OCI-LY1 (cell line): ENCODE data around the gene MYH13.

Experiments used
- H2AFZ ChIP-seq: fragments of 200-600 bp; sonication (generic), shearing (Covaris generic); 2 replicates; pipeline ENCODE4 v1.6.0; 2014; ENCODE audit warnings: antibody characterized with exemption, mild to moderate bottlenecking, low read length
- H3F3A ChIP-seq: fragments of 200-600 bp; sonication (generic), shearing (Covaris generic); 2 replicates; pipeline ENCODE4 v1.6.0; 2014; ENCODE audit warnings: mild to moderate bottlenecking, antibody characterized with exemption, low read length, moderate library complexity; ENCODE audit not compliant: insufficient read depth
- H3K27ac ChIP-seq: fragments of 200-600 bp; sonication (generic); 2 replicates; pipeline ENCODE4 v1.5.1; 2014; ENCODE audit warnings: low read length, mixed run types, mild to moderate bottlenecking, low read depth; ENCODE audit not compliant: poor library complexity, severe bottlenecking
- H3K27me3 ChIP-seq: fragments of 200-600 bp; sonication (generic); 2 replicates; pipeline ENCODE4 v1.6.0; 2014; ENCODE audit warnings: antibody characterized with exemption, mild to moderate bottlenecking, low read length, moderate library complexity; ENCODE audit not compliant: insufficient read depth
- H3K36me3 ChIP-seq: fragments of 200-600 bp; sonication (generic); 2 replicates; pipeline ENCODE4 v1.6.1; 2014; ENCODE audit warnings: mild to moderate bottlenecking, antibody characterized with exemption, low read length, moderate library complexity, mixed read lengths; ENCODE audit not compliant: insufficient read depth
- H3K4me1 ChIP-seq: fragments of 200-600 bp; sonication (generic); 2 replicates; pipeline ENCODE4 v1.5.1; 2014; ENCODE audit warnings: mild to moderate bottlenecking, low read length, moderate library complexity; ENCODE audit not compliant: insufficient read depth, severe bottlenecking
- H3K4me2 ChIP-seq: fragments of 200-600 bp; sonication (generic), shearing (Covaris generic); 2 replicates; pipeline ENCODE4 v1.6.1; 2014; ENCODE audit warnings: low read length
- H3K4me3 ChIP-seq: fragments of 200-600 bp; sonication (generic); 2 replicates; pipeline ENCODE4 v1.5.1; 2014; ENCODE audit warnings: low read length, low read depth, mild to moderate bottlenecking, mixed read lengths; ENCODE audit not compliant: poor library complexity, severe bottlenecking
- H3K79me2 ChIP-seq: fragments of 200-600 bp; shearing (Covaris generic); 2 replicates; pipeline ENCODE4 v1.6.1; 2016; ENCODE audit warnings: mixed run types, low read length, mixed read lengths; ENCODE audit not compliant: insufficient read depth
- H3K9ac ChIP-seq: fragments of 200-600 bp; sonication (generic), shearing (Covaris generic); 2 replicates; pipeline ENCODE4 v1.6.1; 2014; ENCODE audit warnings: mild to moderate bottlenecking, low read length, mixed read lengths
- H3K9me2 ChIP-seq: fragments of 200-600 bp; sonication (generic), shearing (Covaris generic); 2 replicates; pipeline ENCODE4 v1.6.1; 2014; ENCODE audit warnings: low read depth, mild to moderate bottlenecking, low read length, mixed read lengths
- H3K9me3 ChIP-seq: fragments of 200-600 bp; shearing (Covaris generic); 2 replicates; pipeline ENCODE4 v1.6.1; 2014; ENCODE audit warnings: low read length, mixed read lengths
- H4K20me1 ChIP-seq: fragments of 200-600 bp; sonication (generic), shearing (Covaris generic); 2 replicates; pipeline ENCODE4 v1.6.0; 2016; ENCODE audit warnings: mild to moderate bottlenecking, low read length; ENCODE audit not compliant: insufficient read depth
- EZH2 ChIP-seq: fragments of 200-600 bp; sonication (generic), shearing (Covaris generic); IDR thresholded peaks from 2 replicates; pipeline ENCODE4 v1.8.0; 2017; ENCODE audit warnings: borderline replicate concordance, mixed run types, mild to moderate bottlenecking, antibody characterized with exemption, low read length, moderate library complexity, mixed read lengths
- TF ChIP-seq, protein P1 (sequence below): fragments of 200-600 bp; sonication (generic), shearing (Covaris generic); IDR thresholded peaks from 2 replicates; pipeline ENCODE4 v1.5.1; 2017; ENCODE audit warnings: mild to moderate bottlenecking, antibody characterized with exemption, low read length, moderate library complexity, mixed read lengths

The MYH13 gene

DNA sequence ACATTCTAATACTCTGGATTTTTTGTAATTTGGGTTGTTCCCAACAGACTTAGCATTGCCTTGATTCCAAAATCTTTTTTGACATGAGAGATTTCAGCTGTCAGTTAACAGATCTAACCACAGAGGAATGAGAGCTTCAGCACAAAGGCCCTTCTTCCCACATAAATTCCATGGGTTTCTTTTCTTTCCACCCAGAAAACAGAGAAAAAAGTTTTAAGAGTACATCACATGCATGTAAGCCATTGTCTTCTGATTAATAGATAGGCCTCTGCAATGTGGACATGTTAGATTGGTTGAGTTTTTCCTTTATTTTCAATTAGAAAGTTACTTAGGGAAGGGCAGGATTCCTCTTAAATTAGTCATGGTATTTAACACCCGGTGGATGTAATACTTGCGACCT is 48.0 kb upstream of the MYH13 start:
- Histone ChIP-seq H3K9ac (no peak overlapping the region), H3K4me3 (no peak overlapping the region), H3K79me2 (no peaks in the 10 kb centered on the region), H3K4me1 (no peaks in the 10 kb centered on the region), H4K20me1 (no peaks in the 10 kb centered on the region), H2AFZ (no peak overlapping the region), H3K27me3 (no peaks in the 10 kb centered on the region), H3K9me2 (no peaks in the 10 kb centered on the region; the same call in 1 of the 2 replicates), H3K36me3 (no peaks in the 10 kb centered on the region), H3F3A (no peaks in the 10 kb centered on the region), H3K27ac (no peak overlapping the region), H3K9me3 (no peaks in the 10 kb centered on the region), H3K4me2 (no peak overlapping the region)
- no peak for TF ChIP-seq EZH2
- TF ChIP-seq, protein P1, sequence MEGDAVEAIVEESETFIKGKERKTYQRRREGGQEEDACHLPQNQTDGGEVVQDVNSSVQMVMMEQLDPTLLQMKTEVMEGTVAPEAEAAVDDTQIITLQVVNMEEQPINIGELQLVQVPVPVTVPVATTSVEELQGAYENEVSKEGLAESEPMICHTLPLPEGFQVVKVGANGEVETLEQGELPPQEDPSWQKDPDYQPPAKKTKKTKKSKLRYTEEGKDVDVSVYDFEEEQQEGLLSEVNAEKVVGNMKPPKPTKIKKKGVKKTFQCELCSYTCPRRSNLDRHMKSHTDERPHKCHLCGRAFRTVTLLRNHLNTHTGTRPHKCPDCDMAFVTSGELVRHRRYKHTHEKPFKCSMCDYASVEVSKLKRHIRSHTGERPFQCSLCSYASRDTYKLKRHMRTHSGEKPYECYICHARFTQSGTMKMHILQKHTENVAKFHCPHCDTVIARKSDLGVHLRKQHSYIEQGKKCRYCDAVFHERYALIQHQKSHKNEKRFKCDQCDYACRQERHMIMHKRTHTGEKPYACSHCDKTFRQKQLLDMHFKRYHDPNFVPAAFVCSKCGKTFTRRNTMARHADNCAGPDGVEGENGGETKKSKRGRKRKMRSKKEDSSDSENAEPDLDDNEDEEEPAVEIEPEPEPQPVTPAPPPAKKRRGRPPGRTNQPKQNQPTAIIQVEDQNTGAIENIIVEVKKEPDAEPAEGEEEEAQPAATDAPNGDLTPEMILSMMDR = no peak

DNA sequence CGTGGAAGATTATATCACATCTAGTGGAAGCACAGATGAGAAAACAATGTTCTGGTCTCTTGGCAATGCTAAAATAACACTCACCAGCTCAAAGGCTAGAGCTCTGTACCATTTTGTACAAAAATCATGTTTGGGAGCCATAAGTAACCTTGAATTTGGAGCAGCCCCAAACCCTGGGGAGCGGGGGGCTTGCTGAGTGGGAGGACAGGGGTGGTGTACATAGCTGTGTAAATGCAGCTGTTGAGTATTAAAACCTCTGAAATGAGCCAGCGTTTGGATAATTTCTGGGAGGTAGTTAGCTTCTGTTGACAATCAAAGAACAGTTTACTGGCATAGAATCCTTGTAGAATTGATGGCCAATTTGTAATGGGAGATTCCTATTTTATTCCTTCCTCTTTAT is 44.6 kb upstream of the MYH13 start:
- H4K20me1 ChIP-seq = no peaks in the 10 kb centered on the region
- no peaks in the 10 kb centered on the region for H3K4me1 ChIP-seq
- H3F3A ChIP-seq = no peaks in the 10 kb centered on the region
- no peak overlapping the region for H3K27ac ChIP-seq
- no peak overlapping the region for H3K4me3 ChIP-seq
- no peak for TF ChIP-seq EZH2
- TF ChIP-seq, protein P1 = no peak
- H3K79me2 ChIP-seq = no peaks in the 10 kb centered on the region
- H3K36me3 ChIP-seq = no peaks in the 10 kb centered on the region
- no peaks in the 10 kb centered on the region for H3K9me3 ChIP-seq
- no peaks in the 10 kb centered on the region for H3K9me2 ChIP-seq
- no peaks in the 10 kb centered on the region for H3K27me3 ChIP-seq
- no peak overlapping the region for H2AFZ ChIP-seq
- H3K9ac ChIP-seq = no peak overlapping the region
- no peak overlapping the region for H3K4me2 ChIP-seq

DNA sequence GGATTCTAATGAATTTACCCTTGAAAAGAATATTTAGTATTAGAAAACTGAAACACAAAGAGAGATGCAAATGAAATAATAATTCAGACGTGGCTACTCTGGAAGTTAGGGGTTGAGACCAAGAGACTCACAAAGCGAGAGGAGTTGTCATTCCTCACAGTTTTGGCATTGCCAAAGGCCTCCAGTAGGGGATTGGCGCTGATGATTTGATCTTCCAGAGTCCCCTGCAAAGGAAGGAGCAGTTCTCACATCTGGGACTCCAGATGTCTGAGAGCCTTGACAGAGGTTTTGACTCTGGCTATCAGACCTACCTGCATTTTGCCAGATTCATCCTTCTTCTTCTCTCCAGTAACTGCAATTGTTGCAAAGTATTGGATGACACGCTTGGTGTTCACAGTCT is 42.4 kb upstream of the MYH13 start:
- Histone ChIP-seq H3F3A (no peaks in the 10 kb centered on the region), H3K27ac (no peak overlapping the region), H3K36me3 (no peaks in the 10 kb centered on the region), H4K20me1 (no peaks in the 10 kb centered on the region), H3K4me3 (no peak overlapping the region), H3K9ac (no peak overlapping the region), H3K79me2 (no peaks in the 10 kb centered on the region), H3K27me3 (no peaks in the 10 kb centered on the region), H3K4me2 (no peak overlapping the region), H3K9me3 (no peaks in the 10 kb centered on the region), H2AFZ (no peak overlapping the region), H3K9me2 (no peaks in the 10 kb centered on the region), H3K4me1 (no peaks in the 10 kb centered on the region)
- TF ChIP-seq EZH2 = no peak
- TF ChIP-seq, protein P1 = no peak
